ENCODE data around the gene COLEC11. TPM values are rescaled to one million over a fixed set of nuclear protein-coding genes. Genes with fewer than 3 reads are reported as not detected.

The COLEC11 gene
- total and polyA plus RNA-seq, 10 of the 15 experiments (the other 5 are each of a cell fraction or from before 2014, with no cell fraction given) = 0.08 to 0.74 (median 0.14) TPM; not detected in 4

GRCh38 chr2:3650140-3650920 lies 55.4 kb downstream of the COLEC11 start:
- Histone ChIP-seq H2AFZ (ENCODE audit: control insufficient read depth, low read depth, low read length) (peak overlapping the region; percentile 86), H3K9ac (ENCODE audit: control insufficient read depth, insufficient read depth, low read length) (no peak overlapping the region; the same call in 1 of the 2 replicates), H3K27me3 (replicated peaks in 1 of 2; ENCODE audit: control insufficient read depth in 2 of 2, insufficient read depth in 2 of 2, low read length in 1 of 2) (no peaks in the 10 kb centered on the region), H3K27ac (ENCODE audit: control insufficient read depth, insufficient read depth) (no peak overlapping the region), H3K4me2 (ENCODE audit: control insufficient read depth, insufficient read depth) (peak overlapping the region; percentile 92), H3K79me2 (ENCODE audit: control insufficient read depth, insufficient read depth, low read length) (no peaks in the 10 kb centered on the region), H3K4me3 (no peak overlapping the region; the same call in 1 of the 2 replicates), H3K9me3 (replicated peaks; ENCODE audit: control insufficient read depth, insufficient read depth, low read length) (no peaks in the 10 kb centered on the region; the same call in 2 of the 3 replicates), H3K4me1 (ENCODE audit: control insufficient read depth, insufficient read depth, low read length) (peaks cover 15% of the 10 kb centered on the region), H3K36me3 (ENCODE audit: control insufficient read depth in 2 of 2, insufficient read depth in 2 of 2, low read length in 1 of 2) (no peaks in the 10 kb centered on the region), H4K20me1 (ENCODE audit: control insufficient read depth, insufficient read depth) (no peaks in the 10 kb centered on the region)
- DNase-seq (ENCODE audit: low read depth, low spot score) (no peak), FAIRE-seq (no peak), ATAC-seq (no peak)
- ChIA-PET RAD21 (ENCODE audit: unreplicated experiment) (interaction anchor here (2.3 kb wide), 1 partner anchor 87 kb away, joined by 14 read pairs; no protein-coding TSS in a partner anchor), POLR2A (interaction anchor here (2.2 kb wide), 1 partner anchor 93 kb away, joined by 11 read pairs; the partner anchor contains the start of gene RNASEH1), CTCF (interaction anchor here (0.6 to 4.9 kb wide), 9 partner anchors 11 to 274 kb away, joined by 3 to 43 read pairs (median 4); partner anchors contain the start of gene RNASEH1), SMC1A (ENCODE audit: uncharacterized antibody, unreplicated experiment) (interaction anchor here (1.0 to 4.2 kb wide), 2 partner anchors 26 to 228 kb away, joined by 3 to 19 read pairs; no protein-coding TSS in a partner anchor)
- intact Hi-C loops (cut with micrococcal nuclease; ENCODE audit: unreplicated experiment) = loop anchor here (5.0 to 10.0 kb wide), 2 partner anchors 348 to 426 kb away; no protein-coding TSS in a partner anchor
- BruUV-seq (replicated peaks) = no TSS peak
- TF ChIP-seq CREM (IDR thresholded peaks at IDR 0.05; ENCODE audit: low read depth) = no peak
- TF ChIP-seq CBFB (IDR thresholded peaks at IDR 0.05; ENCODE audit: low read depth) = no peak
- TF ChIP-seq TCF7 (IDR thresholded peaks at IDR 0.05; ENCODE audit: borderline replicate concordance) = no peak
- no peak for TF ChIP-seq CHD4 (IDR thresholded peaks at IDR 0.05)
- no peak for TF ChIP-seq BACH1 (IDR thresholded peaks at IDR 0.05; ENCODE audit: borderline replicate concordance)
- TF ChIP-seq, protein P1, sequence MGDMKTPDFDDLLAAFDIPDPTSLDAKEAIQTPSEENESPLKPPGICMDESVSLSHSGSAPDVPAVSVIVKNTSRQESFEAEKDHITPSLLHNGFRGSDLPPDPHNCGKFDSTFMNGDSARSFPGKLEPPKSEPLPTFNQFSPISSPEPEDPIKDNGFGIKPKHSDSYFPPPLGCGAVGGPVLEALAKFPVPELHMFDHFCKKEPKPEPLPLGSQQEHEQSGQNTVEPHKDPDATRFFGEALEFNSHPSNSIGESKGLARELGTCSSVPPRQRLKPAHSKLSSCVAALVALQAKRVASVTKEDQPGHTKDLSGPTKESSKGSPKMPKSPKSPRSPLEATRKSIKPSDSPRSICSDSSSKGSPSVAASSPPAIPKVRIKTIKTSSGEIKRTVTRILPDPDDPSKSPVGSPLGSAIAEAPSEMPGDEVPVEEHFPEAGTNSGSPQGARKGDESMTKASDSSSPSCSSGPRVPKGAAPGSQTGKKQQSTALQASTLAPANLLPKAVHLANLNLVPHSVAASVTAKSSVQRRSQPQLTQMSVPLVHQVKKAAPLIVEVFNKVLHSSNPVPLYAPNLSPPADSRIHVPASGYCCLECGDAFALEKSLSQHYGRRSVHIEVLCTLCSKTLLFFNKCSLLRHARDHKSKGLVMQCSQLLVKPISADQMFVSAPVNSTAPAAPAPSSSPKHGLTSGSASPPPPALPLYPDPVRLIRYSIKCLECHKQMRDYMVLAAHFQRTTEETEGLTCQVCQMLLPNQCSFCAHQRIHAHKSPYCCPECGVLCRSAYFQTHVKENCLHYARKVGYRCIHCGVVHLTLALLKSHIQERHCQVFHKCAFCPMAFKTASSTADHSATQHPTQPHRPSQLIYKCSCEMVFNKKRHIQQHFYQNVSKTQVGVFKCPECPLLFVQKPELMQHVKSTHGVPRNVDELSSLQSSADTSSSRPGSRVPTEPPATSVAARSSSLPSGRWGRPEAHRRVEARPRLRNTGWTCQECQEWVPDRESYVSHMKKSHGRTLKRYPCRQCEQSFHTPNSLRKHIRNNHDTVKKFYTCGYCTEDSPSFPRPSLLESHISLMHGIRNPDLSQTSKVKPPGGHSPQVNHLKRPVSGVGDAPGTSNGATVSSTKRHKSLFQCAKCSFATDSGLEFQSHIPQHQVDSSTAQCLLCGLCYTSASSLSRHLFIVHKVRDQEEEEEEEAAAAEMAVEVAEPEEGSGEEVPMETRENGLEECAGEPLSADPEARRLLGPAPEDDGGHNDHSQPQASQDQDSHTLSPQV (IDR thresholded peaks at IDR 0.05) = no peak
- TF ChIP-seq EP300 (IDR thresholded peaks at IDR 0.05; ENCODE audit: borderline replicate concordance in 1 of 2, control insufficient read depth in 1 of 2, low read depth in 2 of 2, low read length in 2 of 2) = no peak
- TF ChIP-seq CREB1 (IDR thresholded peaks at IDR 0.05; ENCODE audit: low read depth) = no peak
- TF ChIP-seq ELK1 (IDR thresholded peaks at IDR 0.05; ENCODE audit: low read depth, low read length) = no peak
- no peak for TF ChIP-seq KAT2A (conservative IDR thresholded peaks at IDR 0.05; ENCODE audit: control insufficient read depth, low read depth, low read length)
- TF ChIP-seq, protein P2, sequence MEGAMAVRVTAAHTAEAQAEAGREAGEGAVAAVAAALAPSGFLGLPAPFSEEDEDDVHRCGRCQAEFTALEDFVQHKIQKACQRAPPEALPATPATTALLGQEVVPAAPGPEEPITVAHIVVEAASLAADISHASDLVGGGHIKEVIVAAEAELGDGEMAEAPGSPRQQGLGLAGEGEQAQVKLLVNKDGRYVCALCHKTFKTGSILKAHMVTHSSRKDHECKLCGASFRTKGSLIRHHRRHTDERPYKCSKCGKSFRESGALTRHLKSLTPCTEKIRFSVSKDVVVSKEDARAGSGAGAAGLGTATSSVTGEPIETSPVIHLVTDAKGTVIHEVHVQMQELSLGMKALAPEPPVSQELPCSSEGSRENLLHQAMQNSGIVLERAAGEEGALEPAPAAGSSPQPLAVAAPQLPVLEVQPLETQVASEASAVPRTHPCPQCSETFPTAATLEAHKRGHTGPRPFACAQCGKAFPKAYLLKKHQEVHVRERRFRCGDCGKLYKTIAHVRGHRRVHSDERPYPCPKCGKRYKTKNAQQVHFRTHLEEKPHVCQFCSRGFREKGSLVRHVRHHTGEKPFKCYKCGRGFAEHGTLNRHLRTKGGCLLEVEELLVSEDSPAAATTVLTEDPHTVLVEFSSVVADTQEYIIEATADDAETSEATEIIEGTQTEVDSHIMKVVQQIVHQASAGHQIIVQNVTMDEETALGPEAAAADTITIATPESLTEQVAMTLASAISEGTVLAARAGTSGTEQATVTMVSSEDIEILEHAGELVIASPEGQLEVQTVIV (IDR thresholded peaks at IDR 0.05; ENCODE audit: borderline replicate concordance, partially characterized antibody) = no peak
- no peak for TF ChIP-seq BCL11A (IDR thresholded peaks at IDR 0.05; ENCODE audit: low read depth, low read length)
- WGBS (ENCODE audit: insufficient coverage, insufficient replicate concordance, low lambda C conversion rate, missing lambda C conversion rate) = 76% methylated on average over 20 of the region's 20 CpGs
- in situ Hi-C loops (cut with MboI) = loop anchor here (5.0 kb wide), 1 partner anchor 93 kb away; the partner anchor contains the start of gene RNASEH1

Measured in GM12878 (cell line).